Hepatocyte (in vitro differentiated cells): ENCODE data around the gene TARBP2. TPM values are rescaled to one million over a fixed set of nuclear protein-coding genes. Genes with fewer than 3 reads are reported as not detected.

ENCODE experiments used
- DNase-seq: peaks from one replicate; pipeline ENCODE4 v3.0.0-alpha.2; 2016; ENCODE audit warnings: low spot score
- H2AFZ ChIP-seq: fragments of 200-600 bp; sonication (generic); 2 replicates; pipeline ENCODE4 v1.6.0; 2016; ENCODE audit warnings: antibody characterized with exemption, mild to moderate bottlenecking
- H3K27ac ChIP-seq: fragments of 200-600 bp; sonication (generic); 2 replicates; pipeline ENCODE4 v1.5.1; 2016; ENCODE audit warnings: mild to moderate bottlenecking
- H3K27me3 ChIP-seq: fragments of 200-600 bp; sonication (generic); 2 replicates; pipeline ENCODE4 v1.6.1; 2016
- H3K36me3 ChIP-seq: fragments of 200-600 bp; sonication (generic); replicated peaks from 2 replicates; pipeline ENCODE4 v1.5.1; 2016; ENCODE audit warnings: low read depth; ENCODE audit not compliant: insufficient read depth
- H3K4me1 ChIP-seq: fragments of 200-600 bp; sonication (generic); 2 replicates; pipeline ENCODE4 v1.5.1; 2016; ENCODE audit warnings: mild to moderate bottlenecking, moderate library complexity; ENCODE audit not compliant: insufficient read depth
- H3K4me2 ChIP-seq: fragments of 200-600 bp; sonication (generic); 2 replicates; pipeline ENCODE4 v1.6.0; 2016
- H3K4me3 ChIP-seq: fragments of 200-600 bp; sonication (generic); 2 replicates; pipeline ENCODE4 v1.5.1; 2016; ENCODE audit warnings: mild to moderate bottlenecking
- H3K79me2 ChIP-seq: fragments of 200-600 bp; sonication (generic); 2 replicates; pipeline ENCODE4 v1.6.0; 2017; ENCODE audit warnings: mild to moderate bottlenecking
- H3K9me2 ChIP-seq: fragments of 200-600 bp; sonication (generic); replicated peaks from 2 replicates; pipeline ENCODE4 v1.6.0; 2017; ENCODE audit warnings: mild to moderate bottlenecking; ENCODE audit not compliant: insufficient read depth
- H3K9me3 ChIP-seq: fragments of 200-600 bp; sonication (generic); 2 replicates; pipeline ENCODE4 v1.5.1; 2016; ENCODE audit warnings: low read depth, mild to moderate bottlenecking
- H4K20me1 ChIP-seq: fragments of 200-600 bp; sonication (generic); 2 replicates; pipeline ENCODE4 v1.6.0; 2016; ENCODE audit warnings: mild to moderate bottlenecking; ENCODE audit not compliant: insufficient read depth, poor library complexity, severe bottlenecking
- CTCF ChIP-seq: fragments of 200-600 bp; sonication (generic); IDR thresholded peaks from 2 replicates; pipeline ENCODE4 v1.5.1; 2016; ENCODE audit warnings: antibody characterized with exemption, mild to moderate bottlenecking; ENCODE audit not compliant: poor library complexity
- EZH2 ChIP-seq: fragments of 200-600 bp; sonication (generic); IDR thresholded peaks from 2 replicates; pipeline ENCODE4 v1.6.1; 2016; ENCODE audit warnings: antibody characterized with exemption, mild to moderate bottlenecking, borderline replicate concordance
- EZH2phosphoT487 ChIP-seq: fragments of 200-600 bp; sonication (generic); IDR thresholded peaks from one replicate; pipeline ENCODE4 v1.6.1; 2018; ENCODE audit warnings: antibody characterized with exemption, mild to moderate bottlenecking, low read depth, moderate library complexity; ENCODE audit not compliant: unreplicated experiment, severe bottlenecking
- WGBS: methylation state at CpG from one replicate; pipeline ENCODE4 v1.1.6; 2016; ENCODE audit warnings: low lambda C conversion rate; ENCODE audit errors: missing lambda C conversion rate; 5-methylcytosine and 5-hydroxymethylcytosine counted together
- polyA plus RNA-seq: library from polyadenylated mRNA; unstranded; fragments of >200 nt; fragmentation: Nextera tagmentation; extraction: Ambion mirVana; gene quantifications from 2 replicates; pipeline ENCODE4 v1.2.1, GENCODE V29; 2016
- total RNA-seq: library from RNA; depleted of rRNA; stranded (reverse); fragments of >200 nt; gene quantifications from 2 replicates; pipeline ENCODE4 v1.2.3, GENCODE V29; 2014

The TARBP2 gene
- total and polyA plus RNA-seq, 2 experiments from 2014 or later: 39.1 to 88.6 TPM

DNA sequence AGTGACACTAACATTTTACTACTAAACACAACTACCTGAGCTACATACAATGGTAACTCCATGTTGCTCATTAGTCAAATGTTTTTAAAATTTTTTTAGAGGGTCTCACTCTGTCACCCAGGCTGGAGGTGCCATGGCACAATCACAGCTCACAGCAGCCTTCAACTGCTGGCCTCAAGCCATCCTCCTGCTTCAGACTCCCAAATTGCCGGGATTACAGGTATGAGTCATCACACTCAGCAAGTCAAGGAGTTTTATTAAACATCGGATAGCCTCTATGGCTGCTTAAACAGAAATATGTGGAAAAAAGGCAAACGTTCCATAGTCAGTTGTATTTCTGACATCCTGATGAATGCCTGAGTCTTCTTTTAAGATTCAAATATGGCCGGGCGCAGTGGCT, 17.3 kb downstream of the TARBP2 start:
- Histone ChIP-seq H2AFZ (no peak overlapping the region), H3K79me2 (no peaks in the 10 kb centered on the region), H3K27ac (no peak overlapping the region), H3K4me3 (no peak overlapping the region), H3K27me3 (no peaks in the 10 kb centered on the region), H4K20me1 (no peaks in the 10 kb centered on the region), H3K4me1 (no peaks in the 10 kb centered on the region), H3K9me3 (no peaks in the 10 kb centered on the region), H3K4me2 (no peak overlapping the region), H3K9me2 (no peaks in the 10 kb centered on the region), H3K36me3 (no peaks in the 10 kb centered on the region)
- TF ChIP-seq EZH2phosphoT487 (no peak), EZH2 (no peak), CTCF (no peak)
- no peak for DNase-seq
- WGBS: 91% methylated on average over 5 of the region's 5 CpGs

DNA sequence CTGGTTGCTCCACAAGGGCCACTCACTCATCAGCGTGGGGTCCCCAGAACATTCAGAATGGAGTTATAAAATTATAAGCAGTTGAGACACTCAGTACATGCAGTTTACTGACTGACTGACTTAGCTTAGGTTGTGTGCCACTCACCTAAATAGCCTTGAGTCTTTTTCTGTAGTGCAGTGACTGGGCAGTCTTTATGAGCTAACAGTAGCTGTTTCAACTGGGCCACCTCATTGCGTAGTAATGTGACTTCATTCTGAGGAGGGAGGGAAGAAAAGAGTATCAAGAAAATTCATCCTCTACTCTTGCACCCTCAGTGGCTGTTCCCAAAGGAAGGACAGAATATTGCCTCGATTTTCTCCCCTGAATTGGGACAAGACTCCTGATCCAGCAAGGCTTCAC, 22.0 kb downstream of the TARBP2 start:
- Histone ChIP-seq H3K27me3 (no peaks in the 10 kb centered on the region), H3K36me3 (no peaks in the 10 kb centered on the region), H3K4me3 (no peak overlapping the region), H3K4me2 (no peak overlapping the region), H3K79me2 (no peaks in the 10 kb centered on the region), H2AFZ (no peak overlapping the region), H3K9me3 (no peaks in the 10 kb centered on the region), H3K4me1 (no peaks in the 10 kb centered on the region), H3K27ac (no peak overlapping the region), H3K9me2 (no peaks in the 10 kb centered on the region), H4K20me1 (no peaks in the 10 kb centered on the region)
- TF ChIP-seq CTCF (no peak), EZH2phosphoT487 (no peak), EZH2 (no peak)
- 97% methylated on average over 3 of the region's 3 CpGs for WGBS
- no peak for DNase-seq

DNA sequence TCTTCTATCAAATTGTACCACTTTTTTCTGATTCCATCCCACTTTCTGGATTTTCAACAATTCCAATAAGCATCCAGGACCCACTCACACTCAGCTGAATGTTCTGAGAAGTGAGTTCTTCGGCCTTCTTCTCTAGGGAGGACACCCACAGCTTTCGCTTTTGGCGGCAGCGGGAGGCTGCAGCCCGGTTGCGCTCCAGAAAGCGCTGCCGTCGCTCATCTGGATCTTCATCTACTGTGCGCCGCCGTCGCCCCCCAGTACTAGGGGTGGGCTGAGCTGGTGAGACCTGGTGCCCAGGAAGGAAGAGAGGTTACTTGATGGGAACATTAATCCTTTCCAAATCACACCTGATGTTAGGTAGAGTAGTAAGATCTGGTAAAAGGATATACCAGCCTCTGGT, 23.4 kb downstream of the TARBP2 start:
- Histone ChIP-seq H3K4me1 (no peaks in the 10 kb centered on the region), H2AFZ (no peak overlapping the region), H4K20me1 (no peaks in the 10 kb centered on the region), H3K27me3 (no peaks in the 10 kb centered on the region), H3K4me2 (no peak overlapping the region), H3K9me2 (no peaks in the 10 kb centered on the region), H3K79me2 (no peaks in the 10 kb centered on the region), H3K36me3 (no peaks in the 10 kb centered on the region), H3K4me3 (no peak overlapping the region), H3K9me3 (no peaks in the 10 kb centered on the region), H3K27ac (no peak overlapping the region)
- WGBS: 100% methylated on average over 13 of the region's 13 CpGs
- DNase-seq: no peak
- TF ChIP-seq CTCF: no peak
- no peak for TF ChIP-seq EZH2phosphoT487
- TF ChIP-seq EZH2: no peak

DNA sequence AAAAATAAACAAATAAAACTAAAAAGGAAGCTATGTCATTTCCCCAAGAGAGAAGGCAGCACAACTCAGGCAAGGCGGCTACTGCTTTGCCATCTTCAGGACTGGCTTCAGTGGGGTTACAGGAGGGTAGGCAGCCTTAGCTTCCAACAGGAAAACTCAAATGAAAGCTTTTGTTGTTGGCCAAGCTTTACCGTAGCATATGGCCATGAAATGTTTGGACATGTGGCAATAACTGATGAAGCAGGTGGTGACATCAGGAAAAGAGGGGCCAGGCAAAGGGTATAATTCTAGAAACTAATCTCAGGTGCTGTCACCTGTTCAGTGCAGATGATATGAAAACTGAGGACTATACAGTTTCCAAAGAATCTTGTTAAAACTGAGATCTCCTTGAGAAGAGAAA, 29.0 kb downstream of the TARBP2 start:
- peaks cover 5% of the 10 kb centered on the region for H3K36me3 ChIP-seq
- no peak overlapping the region for H3K4me3 ChIP-seq
- whole genome bisulfite sequencing: 90% methylated on average over 2 of the region's 2 CpGs
- no peaks in the 10 kb centered on the region for H4K20me1 ChIP-seq
- no peak overlapping the region for H2AFZ ChIP-seq
- H3K9me3 ChIP-seq: no peaks in the 10 kb centered on the region
- H3K4me1 ChIP-seq: no peaks in the 10 kb centered on the region
- H3K27me3 ChIP-seq: no peaks in the 10 kb centered on the region
- no peak for DNase-seq
- H3K4me2 ChIP-seq: no peak overlapping the region
- H3K27ac ChIP-seq: no peak overlapping the region
- TF ChIP-seq EZH2 (no peak), EZH2phosphoT487 (no peak), CTCF (no peak)
- no peaks in the 10 kb centered on the region for H3K9me2 ChIP-seq
- no peaks in the 10 kb centered on the region for H3K79me2 ChIP-seq
